ENCODE measurements around the gene DTL.

DTL gene

GRCh38 chr1:212035835-212036605 lies 472 bp downstream of the DTL start:
- no peak for DNase-seq

- DNase-seq, result no peak
Observed at GRCh38 chr1:212037900-212038299, 2.4 kb downstream of the DTL start.

GRCh38 chr1:212039622-212040021 lies 4.1 kb downstream of the DTL start:
- no peak for DNase-seq

DNA sequence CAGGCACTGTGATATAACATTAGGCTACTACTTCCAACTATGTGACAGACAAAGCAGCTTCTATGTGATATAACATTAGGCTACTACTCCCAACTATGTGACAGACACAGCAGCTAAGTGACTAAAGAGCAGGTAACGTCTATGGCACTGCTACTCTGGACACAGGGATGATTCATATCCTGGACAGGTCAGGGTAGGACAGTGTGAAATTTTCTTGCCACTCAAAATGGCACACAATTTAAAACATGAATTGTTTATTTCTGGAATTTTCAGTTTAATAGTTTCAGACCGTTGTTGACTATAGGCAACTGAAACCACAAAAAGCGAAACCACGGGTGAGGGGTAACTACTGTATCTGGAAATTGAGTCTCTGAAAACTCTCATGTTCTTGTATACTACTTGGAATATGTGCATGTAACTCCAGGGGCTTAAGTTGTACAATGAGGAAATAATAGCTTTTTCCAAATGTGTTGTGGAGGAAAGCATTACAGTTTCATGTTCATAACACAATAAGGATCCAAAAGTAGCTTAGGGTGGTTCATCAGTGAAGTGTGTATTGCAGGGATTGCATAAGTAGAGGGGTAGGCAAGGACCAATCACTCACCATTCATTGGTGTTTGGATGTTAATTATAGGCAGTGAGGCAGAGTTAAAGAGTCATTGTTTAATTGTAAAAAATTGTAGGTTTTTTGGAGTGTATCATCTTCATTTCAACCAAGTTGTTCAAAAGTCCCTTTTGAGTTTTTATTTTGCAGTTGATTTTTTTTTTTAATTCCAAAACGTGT lies 5.3 kb downstream of the DTL start:
- no peak for DNase-seq

- no peak for DNase-seq
Observed at GRCh38 chr1:212042436-212042835, 6.9 kb downstream of the DTL start.

DNA sequence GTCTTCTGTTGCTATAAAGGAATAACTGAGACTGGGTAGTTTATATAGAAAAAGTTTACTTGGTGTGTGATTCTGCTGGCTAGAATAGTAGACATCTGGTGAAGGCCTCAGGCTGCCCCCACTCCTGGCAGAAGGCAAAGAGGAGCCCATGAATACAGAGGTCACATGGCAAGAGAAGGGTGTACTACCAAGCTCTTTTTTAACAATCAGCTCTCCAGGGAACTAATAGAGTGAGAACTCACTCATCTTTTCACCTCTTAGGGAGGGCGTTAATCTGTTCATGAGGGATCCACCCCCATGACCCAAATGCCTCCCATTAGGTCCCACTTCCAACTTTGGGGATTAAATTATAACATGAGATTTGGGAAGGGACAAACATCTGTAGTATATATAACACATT lies 9.3 kb downstream of the DTL start:
- DNase-seq, result no peak

GRCh38 chr1:212045981-212046380 lies 10.4 kb downstream of the DTL start:
- DNase-seq, result no peak

DNA sequence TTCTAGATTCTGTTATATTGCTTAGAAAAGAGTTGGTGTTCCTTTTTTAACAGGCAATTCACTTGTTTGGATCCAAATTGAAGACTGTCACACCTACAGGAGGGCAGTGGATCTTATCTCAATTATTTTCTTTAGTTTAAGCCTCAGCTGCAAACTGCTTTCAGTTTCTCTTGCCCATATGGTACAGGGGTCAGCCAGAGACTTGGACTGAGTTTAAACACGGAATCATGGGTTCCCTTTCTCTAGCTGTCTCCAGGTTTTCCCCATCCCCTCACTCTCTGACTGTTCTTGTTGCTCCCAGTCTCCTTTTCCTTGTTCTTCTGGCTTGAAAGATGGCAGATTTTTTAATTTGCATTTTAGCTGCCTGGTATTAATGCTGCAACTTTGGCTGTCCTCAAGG lies 18.4 kb downstream of the DTL start:
- DNase-seq, result no peak

DNA sequence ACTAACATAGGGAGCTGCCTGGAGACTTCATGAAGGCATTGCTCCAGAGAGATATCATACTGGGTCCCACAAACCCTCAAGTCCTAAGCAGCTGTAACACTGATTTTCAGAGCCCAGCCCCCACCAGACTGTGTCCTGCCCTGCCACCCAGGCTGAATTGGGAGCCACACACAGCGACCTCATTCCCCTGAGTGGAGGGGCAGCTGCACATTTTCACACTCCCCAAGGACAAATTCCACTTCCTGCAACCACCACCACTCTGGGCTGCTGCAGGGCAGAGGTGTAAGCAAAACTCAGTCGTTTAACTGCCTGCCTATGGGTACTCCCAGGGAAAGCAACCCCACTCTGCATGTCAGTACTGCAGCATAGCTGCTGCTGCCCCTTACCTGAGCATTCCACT lies 19.8 kb downstream of the DTL start:
- DNase-seq, result no peak

- DNase-seq, result no peak
Observed at GRCh38 chr1:212060632-212061472, 25.3 kb downstream of the DTL start.

- peak; percentile 61 for DNase-seq
Observed at GRCh38 chr1:212062832-212063438, 27.4 kb downstream of the DTL start.

GRCh38 chr1:212067787-212068186 lies 32.2 kb downstream of the DTL start:
- DNase-seq, result no peak

GRCh38 chr1:212070720-212071302 lies 35.3 kb downstream of the DTL start:
- DNase-seq, result peak; percentile 31

- DNase-seq, result no peak
Observed at GRCh38 chr1:212072047-212072446, 36.5 kb downstream of the DTL start.

DNA sequence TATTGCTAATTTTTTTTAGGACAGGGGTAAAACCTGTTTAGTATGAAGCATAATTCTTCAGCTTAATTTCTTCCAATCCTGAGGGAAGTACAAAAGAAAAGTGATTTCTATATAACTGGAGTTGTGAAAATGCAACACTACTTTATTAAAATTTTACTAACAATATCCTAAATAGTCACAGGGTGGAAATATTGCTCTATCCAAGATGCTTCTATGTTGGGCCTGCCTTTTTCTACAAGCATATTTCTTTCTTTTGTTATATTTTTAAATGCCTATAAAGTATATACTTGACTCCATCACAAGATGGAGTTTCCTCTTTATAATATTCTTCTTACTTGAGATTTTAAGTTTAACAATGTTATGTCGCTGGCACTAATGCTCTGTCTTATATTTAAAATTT lies 37.9 kb downstream of the DTL start:
- no peak for DNase-seq

DNA sequence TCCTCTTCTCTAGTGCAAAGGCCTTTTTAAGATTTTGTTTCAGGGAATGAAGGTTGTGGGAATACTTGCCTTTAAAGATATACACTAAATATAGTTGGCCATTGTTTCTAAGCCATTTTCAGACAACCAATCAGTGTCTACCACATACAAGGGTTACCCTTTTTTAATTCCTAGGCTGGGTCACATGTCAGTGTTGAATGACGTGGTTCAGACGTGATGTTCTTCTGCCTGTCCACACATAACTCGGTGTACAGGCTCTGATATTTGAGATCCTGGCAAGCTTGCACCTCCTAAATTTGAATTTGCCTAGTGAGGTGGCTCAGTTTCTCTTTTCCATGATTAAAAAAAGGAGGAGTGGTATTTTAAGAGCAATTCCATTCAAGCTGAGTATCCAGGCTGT lies 38.8 kb downstream of the DTL start:
- no peak for DNase-seq

- no peak for DNase-seq
Observed at GRCh38 chr1:212074856-212075255, 39.3 kb downstream of the DTL start.

- DNase-seq, result no peak
Observed at GRCh38 chr1:212077028-212077427, 41.5 kb downstream of the DTL start.

GRCh38 chr1:212078826-212079225 lies 43.3 kb downstream of the DTL start:
- no peak for DNase-seq

GRCh38 chr1:212082765-212083406 lies 47.3 kb downstream of the DTL start:
- DNase-seq, result no peak

- no peak for DNase-seq
Observed at GRCh38 chr1:212089560-212090163, 54.1 kb downstream of the DTL start.

Data from NCI-H2171 treated with DMSO at 0.1 percent for 48 hours (cell line).